CD4-positive, alpha-beta T cell (primary cell): ENCODE data around the gene ARL13A. TPM values are rescaled to one million over a fixed set of nuclear protein-coding genes. Genes with fewer than 3 reads are reported as not detected.
"Not testable (repeated sequence)": the region's sequence is repeated elsewhere in the genome, so short reads cannot be mapped to it uniquely, and the experiment has no call there.

Source experiments
- ATAC-seq: fragments of 200-7000 bp; cut with Tn5 transposase; one replicate; pipeline ENCODE4 v1.10.0; 2022; ENCODE audit warnings: mild to moderate bottlenecking; ENCODE audit not compliant: poor library complexity
- CTCF ChIA-PET: fragments of 350-600 bp; sonication (Branson Sonifier 250); formaldehyde crosslinking; loops from one replicate; lab custom pipeline; 2021; ENCODE audit warnings: antibody characterized with exemption, inconsistent platforms; lab: Charles Lee
- POLR2A ChIA-PET: fragments of 350-600 bp; sonication (Branson Sonifier 250); formaldehyde crosslinking; loops from one replicate; lab custom pipeline; 2021; ENCODE audit warnings: antibody characterized with exemption, inconsistent platforms; lab: Charles Lee
- DNase-seq, 14 experiments: peaks; one replicate each; pipeline ENCODE4 v3.0.0-alpha.2; 2013 to 2020; ENCODE audit warnings: mixed read lengths in 2 of 14
- H3K27ac ChIP-seq, 2 donors: one replicate each; pipeline versions ENCODE4 v1.5.1 to v1.7.0; 2013; ENCODE audit warnings: low read length in 2 of 2, low read depth in 1 of 2, mild to moderate bottlenecking in 1 of 2
- H3K27me3 ChIP-seq, 2 experiments: 1 replicate in 1 of 2; 2 replicates in 1 of 2; pipeline versions ENCODE4 v1.6.1 to v1.7.0; 2013; ENCODE audit warnings: low read length in 2 of 2, control low read depth in 1 of 2, mild to moderate bottlenecking in 1 of 2, moderate library complexity in 1 of 2; ENCODE audit not compliant: insufficient read depth in 2 of 2, control insufficient read depth in 1 of 2
- H3K36me3 ChIP-seq: one replicate; pipeline ENCODE4 v1.6.1; 2013; ENCODE audit warnings: low read length, control low read depth; ENCODE audit not compliant: insufficient read depth
- H3K4me1 ChIP-seq: one replicate; pipeline ENCODE4 v1.6.1; 2013; ENCODE audit warnings: low read length, control low read depth; ENCODE audit not compliant: insufficient read depth
- H3K4me3 ChIP-seq: one replicate; pipeline ENCODE4 v1.5.1; 2013; ENCODE audit warnings: mild to moderate bottlenecking, low read length, moderate library complexity
- H3K9me3 ChIP-seq, 2 experiments: 1 replicate in 1 of 2; 2 replicates in 1 of 2; pipeline versions ENCODE4 v1.6.1 to v1.7.0; 2013; ENCODE audit warnings: low read length in 2 of 2, mild to moderate bottlenecking in 2 of 2, control low read depth in 1 of 2, moderate library complexity in 1 of 2; ENCODE audit not compliant: control insufficient read depth in 1 of 2, insufficient read depth in 1 of 2
- H3K27ac Mint-ChIP-seq: one replicate; pipeline ENCODE4 v1.8.0; 2020; ENCODE audit warnings: mixed read lengths
- H3K27me3 Mint-ChIP-seq: one replicate; pipeline ENCODE4 v1.8.0; 2021; ENCODE audit warnings: mixed read lengths
- H3K36me3 Mint-ChIP-seq: one replicate; pipeline ENCODE4 v1.8.0; 2021; ENCODE audit warnings: low read depth, mixed read lengths
- H3K4me1 Mint-ChIP-seq: one replicate; pipeline ENCODE4 v1.8.0; 2021; ENCODE audit warnings: low read depth, mixed read lengths
- H3K4me3 Mint-ChIP-seq: one replicate; pipeline ENCODE4 v1.8.0; 2020; ENCODE audit warnings: mild to moderate bottlenecking, mixed read lengths
- H3K9me3 Mint-ChIP-seq: one replicate; pipeline ENCODE4 v1.8.0; 2020; ENCODE audit warnings: mixed read lengths
- intact Hi-C, 2 experiments: fragments of 100-400 bp; cut with DNase I in 1 of 2; cut with micrococcal nuclease in 1 of 2; formaldehyde crosslinking; loops; one replicate each; pipeline versions ENCODE4 v1.15.1 to v1.9.0; 2023 to 2025; cut with DNase I, micrococcal nuclease
- total RNA-seq, 174 experiments: library from RNA in 2 of 174; stranded (reverse) in 2 of 174; gene quantifications; one replicate each; pipeline ENCODE4 v1.2.3 and lab custom pipeline; 2021 to 2026
- TF ChIP-seq, protein P1 (sequence below): fragments of 200-600 bp; IDR thresholded peaks from one replicate; pipeline ENCODE4 v1.8.0; 2022; ENCODE audit warnings: antibody characterized with exemption, mild to moderate bottlenecking

ARL13A gene
- total RNA-seq, 2 experiments from 2014 or later = not detected

DNA sequence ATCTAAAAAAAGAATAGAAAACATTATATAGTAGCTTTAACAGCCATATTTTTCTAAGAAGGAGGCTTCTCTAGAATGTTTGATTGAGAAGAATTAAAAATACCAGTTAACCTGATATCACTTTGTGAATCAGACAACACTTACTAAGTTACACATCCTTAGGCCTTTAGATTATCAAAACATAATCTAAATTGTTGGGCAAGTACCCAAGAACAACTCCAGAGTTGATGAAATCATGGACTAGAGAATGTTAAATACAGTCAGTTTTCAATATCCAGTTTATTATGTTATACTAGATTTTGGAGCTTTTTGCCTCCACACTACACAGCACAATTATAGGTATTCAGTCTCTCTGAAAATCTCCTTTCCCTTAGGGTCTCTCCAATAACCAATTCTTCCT, 39.6 kb downstream of the ARL13A start:
- Mint-ChIP-seq H3K27ac (no peak overlapping the region), H3K36me3 (peaks cover 57% of the 10 kb centered on the region), H3K9me3 (no peaks in the 10 kb centered on the region), H3K27me3 (no peaks in the 10 kb centered on the region), H3K4me1 (no peaks in the 10 kb centered on the region), H3K4me3 (no peak overlapping the region)
- intact Hi-C loops = no loop called here
- Histone ChIP-seq H3K4me1 (no peaks in the 10 kb centered on the region), H3K27me3 (no peaks in the 10 kb centered on the region), H3K9me3 (no peaks in the 10 kb centered on the region), H3K4me3 (no peak overlapping the region), H3K36me3 (peaks cover 40% of the 10 kb centered on the region), H3K27ac (no peak overlapping the region)
- TF ChIP-seq, protein P1, sequence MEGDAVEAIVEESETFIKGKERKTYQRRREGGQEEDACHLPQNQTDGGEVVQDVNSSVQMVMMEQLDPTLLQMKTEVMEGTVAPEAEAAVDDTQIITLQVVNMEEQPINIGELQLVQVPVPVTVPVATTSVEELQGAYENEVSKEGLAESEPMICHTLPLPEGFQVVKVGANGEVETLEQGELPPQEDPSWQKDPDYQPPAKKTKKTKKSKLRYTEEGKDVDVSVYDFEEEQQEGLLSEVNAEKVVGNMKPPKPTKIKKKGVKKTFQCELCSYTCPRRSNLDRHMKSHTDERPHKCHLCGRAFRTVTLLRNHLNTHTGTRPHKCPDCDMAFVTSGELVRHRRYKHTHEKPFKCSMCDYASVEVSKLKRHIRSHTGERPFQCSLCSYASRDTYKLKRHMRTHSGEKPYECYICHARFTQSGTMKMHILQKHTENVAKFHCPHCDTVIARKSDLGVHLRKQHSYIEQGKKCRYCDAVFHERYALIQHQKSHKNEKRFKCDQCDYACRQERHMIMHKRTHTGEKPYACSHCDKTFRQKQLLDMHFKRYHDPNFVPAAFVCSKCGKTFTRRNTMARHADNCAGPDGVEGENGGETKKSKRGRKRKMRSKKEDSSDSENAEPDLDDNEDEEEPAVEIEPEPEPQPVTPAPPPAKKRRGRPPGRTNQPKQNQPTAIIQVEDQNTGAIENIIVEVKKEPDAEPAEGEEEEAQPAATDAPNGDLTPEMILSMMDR = no peak
- ChIA-PET POLR2A (no interaction called here), CTCF (no interaction called here)
- no peak for DNase-seq
- ATAC-seq = no peak

DNA sequence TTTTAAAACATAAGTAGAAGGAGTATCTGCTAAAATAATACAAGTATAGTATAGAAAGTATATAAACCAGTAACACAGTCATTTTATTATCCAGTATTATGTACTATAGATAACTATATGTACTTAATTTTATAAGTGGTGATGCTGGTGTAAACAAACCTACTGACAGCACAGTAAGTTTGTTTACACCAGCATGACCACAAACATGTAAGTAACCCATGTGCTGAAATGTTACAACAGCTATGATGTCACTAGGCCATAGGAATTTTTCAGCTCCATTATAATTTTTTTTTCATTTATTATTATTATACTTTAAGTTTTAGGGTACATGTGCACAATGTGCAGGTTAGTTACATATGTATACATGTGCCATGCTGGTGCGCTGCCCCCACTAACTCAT, 42.5 kb downstream of the ARL13A start:
- H3K4me3 ChIP-seq, intact Hi-C loops, H3K4me1 Mint-ChIP-seq, H3K9me3 ChIP-seq, H3K27ac ChIP-seq, H3K27me3 Mint-ChIP-seq, H3K27ac Mint-ChIP-seq, CTCF ChIA-PET, H3K4me1 ChIP-seq, DNase-seq, H3K9me3 Mint-ChIP-seq, H3K4me3 Mint-ChIP-seq, H3K27me3 ChIP-seq, POLR2A ChIA-PET, ATAC-seq: not testable (repeated sequence)
- H3K36me3 ChIP-seq = peaks cover 48% of the 10 kb centered on the region
- H3K36me3 Mint-ChIP-seq = peaks cover 65% of the 10 kb centered on the region

DNA sequence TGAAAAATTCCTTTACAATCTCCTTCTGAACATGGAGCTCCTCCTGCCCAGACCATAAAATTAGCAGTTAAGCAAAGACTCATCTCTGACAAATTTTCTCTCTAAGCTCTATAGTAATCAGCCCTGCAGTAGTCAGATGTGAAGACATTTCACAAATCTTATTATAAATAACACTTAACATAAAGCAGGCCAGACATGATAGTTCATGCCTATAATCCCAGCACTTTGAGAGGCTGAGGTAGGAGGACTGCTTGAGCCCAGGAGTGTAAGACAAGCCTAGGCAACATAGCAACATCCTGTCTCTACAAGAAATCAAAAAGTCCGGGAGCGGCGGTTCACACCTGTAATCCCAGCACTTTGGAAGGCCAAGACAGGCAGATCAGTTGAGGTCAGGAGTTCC, 52.5 kb downstream of the ARL13A start:
- Mint-ChIP-seq H3K4me1 (no peaks in the 10 kb centered on the region), H3K9me3 (no peaks in the 10 kb centered on the region), H3K4me3 (no peak overlapping the region), H3K27me3 (no peaks in the 10 kb centered on the region), H3K27ac (no peak overlapping the region), H3K36me3 (peaks cover 79% of the 10 kb centered on the region)
- no peak for ATAC-seq
- H3K27ac ChIP-seq = no peak overlapping the region
- DNase-seq = no peak
- H3K9me3 ChIP-seq = no peaks in the 10 kb centered on the region
- CTCF ChIA-PET = no interaction called here
- H3K4me3 ChIP-seq = no peak overlapping the region
- no peaks in the 10 kb centered on the region for H3K27me3 ChIP-seq
- POLR2A ChIA-PET = no interaction called here
- intact Hi-C loops = no loop called here
- peaks cover 46% of the 10 kb centered on the region for H3K36me3 ChIP-seq
- H3K4me1 ChIP-seq = no peaks in the 10 kb centered on the region
- TF ChIP-seq, protein P1 = no peak

DNA sequence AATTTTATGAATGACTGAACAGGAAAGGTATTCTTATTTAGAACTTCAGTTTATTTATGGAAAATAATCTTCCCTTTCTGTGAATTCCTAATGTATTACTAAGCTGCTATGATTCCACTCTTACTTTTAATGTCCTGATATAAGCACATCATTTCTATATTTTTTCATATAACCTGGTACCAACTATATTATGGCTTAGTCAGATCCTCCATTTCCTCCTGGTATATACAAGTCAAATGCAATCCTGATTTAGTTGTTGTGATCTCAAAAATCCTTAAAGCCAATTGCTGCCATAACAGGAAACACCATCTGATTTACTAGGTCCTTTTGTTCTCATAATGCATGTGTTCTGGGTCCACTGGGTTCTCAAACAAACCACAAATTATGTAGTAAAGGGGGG, 55.6 kb downstream of the ARL13A start:
- Histone ChIP-seq H3K36me3 (peaks cover 41% of the 10 kb centered on the region), H3K9me3 (no peaks in the 10 kb centered on the region), H3K4me1 (no peaks in the 10 kb centered on the region), H3K4me3 (no peak overlapping the region), H3K27me3 (no peaks in the 10 kb centered on the region), H3K27ac (no peak overlapping the region)
- CTCF ChIA-PET = no interaction called here
- TF ChIP-seq, protein P1 = no peak
- H3K27ac Mint-ChIP-seq = no peak overlapping the region
- DNase-seq (no peak), ATAC-seq (no peak)
- peaks cover 78% of the 10 kb centered on the region for H3K36me3 Mint-ChIP-seq
- intact Hi-C loops = no loop called here
- no peaks in the 10 kb centered on the region for H3K9me3 Mint-ChIP-seq
- no peak overlapping the region for H3K4me3 Mint-ChIP-seq
- POLR2A ChIA-PET = no interaction called here
- H3K27me3 Mint-ChIP-seq = no peaks in the 10 kb centered on the region
- H3K4me1 Mint-ChIP-seq = no peaks in the 10 kb centered on the region
